ENCODE results near the gene MAD1L1.

GRCh38 chr7:2104107-2104710, 128.5 kb downstream of the MAD1L1 start:
- TF ChIP-seq POLR2A (IDR thresholded peaks at IDR 0.05) = no peak
- peak; percentile 39 to 42 (median 39) for TF ChIP-seq CTCF (IDR thresholded peaks at IDR 0.05)
